ENCODE data around the gene THY1. TPM values are rescaled to one million over a fixed set of nuclear protein-coding genes. Genes with fewer than 3 reads are reported as not detected.
A peak's percentile ranks its signal among the peaks of the same experiment; 100 is the strongest.
"Not testable (repeated sequence)": the region's sequence is repeated elsewhere in the genome, so short reads cannot be mapped to it uniquely, and the experiment has no call there.

The THY1 gene
- total RNA-seq, 2 experiments from 2014 or later = 0.18 to 0.91 TPM

GRCh38 chr11:119402470-119402869 lies 20.5 kb downstream of the THY1 start:
- CTCF ChIA-PET = interaction anchor here (1.6 kb wide), 1 partner anchor 72 kb away, joined by 3 read pairs; no protein-coding TSS in a partner anchor
- ATAC-seq (no peak), DNase-seq (no peak)
- POLR2A ChIA-PET = no interaction called here
- Mint-ChIP-seq H3K4me1 (no peaks in the 10 kb centered on the region), H3K27ac (no peak overlapping the region), H3K4me3 (no peak overlapping the region), H3K27me3 (peaks cover 13% of the 10 kb centered on the region), H3K9me3 (ENCODE audit: low read depth) (peaks cover 24% of the 10 kb centered on the region), H3K36me3 (ENCODE audit: low read depth) (peaks cover 5% of the 10 kb centered on the region)
- intact Hi-C loops (cut with DNase I, micrococcal nuclease) = no loop called here

- Mint-ChIP-seq H3K27ac (no peak overlapping the region), H3K9me3 (ENCODE audit: low read depth) (peaks cover 24% of the 10 kb centered on the region), H3K4me1 (no peaks in the 10 kb centered on the region), H3K36me3 (ENCODE audit: low read depth) (peaks cover 5% of the 10 kb centered on the region), H3K27me3 (peaks cover 16% of the 10 kb centered on the region), H3K4me3 (no peak overlapping the region)
- intact Hi-C loops (cut with DNase I, micrococcal nuclease) = no loop called here
- no peak for DNase-seq
- ChIA-PET POLR2A (no interaction called here), CTCF (interaction anchor here (0.6 to 1.1 kb wide), 3 partner anchors 12 to 79 kb away, joined by 3 read pairs; no protein-coding TSS in a partner anchor)
- ATAC-seq = no peak
Observed at GRCh38 chr11:119400860-119401259, 22.1 kb downstream of the THY1 start.

- intact Hi-C loops (cut with DNase I, micrococcal nuclease) = no loop called here
- H3K4me3 Mint-ChIP-seq = no peak overlapping the region
- peaks cover 27% of the 10 kb centered on the region for H3K27me3 Mint-ChIP-seq
- DNase-seq = no peak
- no peak overlapping the region for H3K27ac Mint-ChIP-seq
- no peak for ATAC-seq
- H3K9me3 Mint-ChIP-seq (ENCODE audit: low read depth) = peaks cover 24% of the 10 kb centered on the region
- POLR2A ChIA-PET = no interaction called here
- peaks cover 5% of the 10 kb centered on the region for H3K36me3 Mint-ChIP-seq (ENCODE audit: low read depth)
- H3K4me1 Mint-ChIP-seq = no peaks in the 10 kb centered on the region
- CTCF ChIA-PET = interaction anchor here (0.6 to 3.0 kb wide), 3 partner anchors 8 to 42 kb away, joined by 3 to 9 read pairs (median 6); no protein-coding TSS in a partner anchor
Observed at GRCh38 chr11:119397740-119398139, 25.2 kb downstream of the THY1 start.

- ChIA-PET POLR2A (no interaction called here), CTCF (interaction anchor here (0.5 to 3.0 kb wide), 3 partner anchors 14 to 907 kb away, joined by 3 to 9 read pairs (median 6); no protein-coding TSS in a partner anchor)
- Mint-ChIP-seq H3K27ac (no peak overlapping the region), H3K36me3 (ENCODE audit: low read depth) (peaks cover 5% of the 10 kb centered on the region), H3K4me1 (no peaks in the 10 kb centered on the region), H3K9me3 (ENCODE audit: low read depth) (peaks cover 22% of the 10 kb centered on the region), H3K27me3 (peaks cover 27% of the 10 kb centered on the region), H3K4me3 (no peak overlapping the region)
- DNase-seq (no peak), ATAC-seq (no peak)
- intact Hi-C loops (cut with DNase I, micrococcal nuclease) = no loop called here
Observed at GRCh38 chr11:119396835-119397234, 26.1 kb downstream of the THY1 start.

- Mint-ChIP-seq H3K36me3 (ENCODE audit: low read depth) (no peaks in the 10 kb centered on the region), H3K27ac (no peak overlapping the region), H3K4me3 (no peak overlapping the region), H3K9me3 (ENCODE audit: low read depth) (no peaks in the 10 kb centered on the region), H3K27me3 (peaks cover 10% of the 10 kb centered on the region), H3K4me1 (no peaks in the 10 kb centered on the region)
- POLR2A ChIA-PET = no interaction called here
- CTCF ChIA-PET = interaction anchor here (0.5 kb wide), 1 partner anchor 984 kb away, joined by 4 read pairs; no protein-coding TSS in a partner anchor
- intact Hi-C loops (cut with DNase I, micrococcal nuclease) = no loop called here
- ATAC-seq (no peak), DNase-seq (no peak)
Observed at GRCh38 chr11:119391275-119391674, 31.7 kb downstream of the THY1 start.

- ChIA-PET POLR2A (no interaction called here), CTCF (interaction anchor here (0.6 to 1.4 kb wide), 9 partner anchors 8 to 85 kb away, joined by 3 to 5 read pairs (median 3); no protein-coding TSS in a partner anchor)
- Mint-ChIP-seq H3K27ac (no peak overlapping the region), H3K4me1 (no peaks in the 10 kb centered on the region), H3K36me3 (ENCODE audit: low read depth) (no peaks in the 10 kb centered on the region), H3K4me3 (no peak overlapping the region), H3K27me3 (peaks cover 6% of the 10 kb centered on the region), H3K9me3 (ENCODE audit: low read depth) (no peaks in the 10 kb centered on the region)
- peak; percentile 51 for ATAC-seq
- intact Hi-C loops (cut with DNase I, micrococcal nuclease) = no loop called here
- peak; percentile 41 for DNase-seq
Observed at GRCh38 chr11:119389611-119390254, 33.2 kb downstream of the THY1 start.

GRCh38 chr11:119388103-119388502 lies 34.9 kb downstream of the THY1 start:
- intact Hi-C loops (cut with DNase I, micrococcal nuclease) = no loop called here
- Mint-ChIP-seq H3K4me1 (no peaks in the 10 kb centered on the region), H3K27me3 (peaks cover 3% of the 10 kb centered on the region), H3K9me3 (ENCODE audit: low read depth) (no peaks in the 10 kb centered on the region), H3K27ac (no peak overlapping the region), H3K4me3 (no peak overlapping the region), H3K36me3 (ENCODE audit: low read depth) (no peaks in the 10 kb centered on the region)
- no peak for DNase-seq
- ATAC-seq = no peak
- POLR2A ChIA-PET = no interaction called here
- CTCF ChIA-PET = interaction anchor here (3.0 kb wide), 1 partner anchor 32 kb away, joined by 11 read pairs; no protein-coding TSS in a partner anchor

GRCh38 chr11:119384332-119384731 lies 38.6 kb downstream of the THY1 start:
- Mint-ChIP-seq H3K36me3 (ENCODE audit: low read depth) (no peaks in the 10 kb centered on the region), H3K4me1 (peaks cover 7% of the 10 kb centered on the region), H3K27me3 (no peaks in the 10 kb centered on the region), H3K4me3 (no peak overlapping the region), H3K27ac (no peak overlapping the region), H3K9me3 (ENCODE audit: low read depth) (no peaks in the 10 kb centered on the region)
- ChIA-PET CTCF (interaction anchor here (0.6 to 2.1 kb wide), 9 partner anchors 9 to 758 kb away, joined by 3 to 8 read pairs (median 4); no protein-coding TSS in a partner anchor), POLR2A (no interaction called here)
- no peak for ATAC-seq
- DNase-seq = no peak
- intact Hi-C loops (cut with DNase I, micrococcal nuclease) = loop anchor here (5.0 kb wide), 2 partner anchors 88 to 343 kb away; partner anchors contain the start of gene NECTIN1 (in 1 of the 2)

GRCh38 chr11:119382513-119382912 lies 40.5 kb downstream of the THY1 start:
- ChIA-PET POLR2A (interaction anchor here (0.6 kb wide), 1 partner anchor 25 kb away, joined by 3 read pairs; no protein-coding TSS in a partner anchor), CTCF (interaction anchor here (0.7 to 11.3 kb wide), 12 partner anchors 8 to 128 kb away, joined by 3 to 153 read pairs (median 6); no protein-coding TSS in a partner anchor)
- intact Hi-C loops (cut with DNase I, micrococcal nuclease) = loop anchor here (5.0 kb wide), 2 partner anchors 90 to 345 kb away; partner anchors contain the start of gene NECTIN1 (in 1 of the 2)
- not testable (repeated sequence) for H3K4me3 Mint-ChIP-seq; H3K27ac Mint-ChIP-seq; H3K27me3 Mint-ChIP-seq; ATAC-seq; H3K9me3 Mint-ChIP-seq (ENCODE audit: low read depth); H3K4me1 Mint-ChIP-seq; H3K36me3 Mint-ChIP-seq (ENCODE audit: low read depth); DNase-seq

GRCh38 chr11:119382101-119382500 lies 40.9 kb downstream of the THY1 start:
- H3K4me1 Mint-ChIP-seq = peaks cover 7% of the 10 kb centered on the region
- POLR2A ChIA-PET = interaction anchor here (0.6 kb wide), 1 partner anchor 24 kb away, joined by 3 read pairs; no protein-coding TSS in a partner anchor

GRCh38 chr11:119381181-119381988 lies 41.6 kb downstream of the THY1 start, which contains the start of gene USP2:
USP2 (minus strand) TSS chr11:119381690; CDS start chr11:119373480, 8,210 bp downstream.
- Mint-ChIP-seq H3K4me1 (peaks cover 7% of the 10 kb centered on the region), H3K9me3 (ENCODE audit: low read depth) (no peaks in the 10 kb centered on the region), H3K4me3 (no peak within 1 kb of the TSS), H3K27me3 (no peaks in the 10 kb centered on the region), H3K27ac (peak within 1 kb of the TSS; percentile 18), H3K36me3 (ENCODE audit: low read depth) (no peaks in the 10 kb centered on the region)
- intact Hi-C loops (cut with DNase I, micrococcal nuclease) = loop anchor here (1.0 to 5.0 kb wide), 9 partner anchors 20 to 363 kb away; partner anchors contain the start of genes CBL (in 1 of the 2), NECTIN1 (in 1 of the 2), RNF26 (in 1 of the 2) and RPS25 (in 1 of the 2)
- CTCF ChIA-PET = interaction anchor here (0.6 to 11.3 kb wide), 22 partner anchors 8 to 275 kb away, joined by 3 to 153 read pairs (median 4); no protein-coding TSS in a partner anchor
- DNase-seq = peak; percentile 98
- POLR2A ChIA-PET = no interaction called here
- ATAC-seq = peak; percentile 98

More at GRCh38 chr11:119382101-119382500, 40.9 kb downstream of the THY1 start:
- H3K36me3 Mint-ChIP-seq (ENCODE audit: low read depth) = no peaks in the 10 kb centered on the region
- no peak overlapping the region for H3K4me3 Mint-ChIP-seq
- no peak for DNase-seq
- H3K27ac Mint-ChIP-seq = no peak overlapping the region
- CTCF ChIA-PET = interaction anchor here (0.7 to 11.3 kb wide), 15 partner anchors 8 to 128 kb away, joined by 3 to 153 read pairs (median 6); no protein-coding TSS in a partner anchor
- H3K27me3 Mint-ChIP-seq = no peaks in the 10 kb centered on the region
- H3K9me3 Mint-ChIP-seq (ENCODE audit: low read depth) = no peaks in the 10 kb centered on the region
- intact Hi-C loops (cut with DNase I, micrococcal nuclease) = loop anchor here (5.0 kb wide), 2 partner anchors 90 to 345 kb away; partner anchors contain the start of gene NECTIN1 (in 1 of the 2)
- no peak for ATAC-seq

Measured in activated CD4-positive, alpha-beta T cell treated with anti-CD3 and anti-CD28 coated beads for 36 hours (primary cell).